WTC11 (cell line): ENCODE results near the gene GAPDHS. TPM values are rescaled to one million over a fixed set of nuclear protein-coding genes. Genes with fewer than 3 reads are reported as not detected.

Experiments used
- ATAC-seq: fragments of 200-7000 bp; cut with Tn5 transposase; 2 replicates; pipeline ENCODE4 v1.10.0; 2021; ENCODE audit warnings: mild to moderate bottlenecking, moderate library complexity
- CTCF ChIA-PET: fragments of 300-600 bp; sonication (Branson Sonifier 250); formaldehyde crosslinking; loops from one replicate; lab custom pipeline; 2021; ENCODE audit warnings: antibody characterized with exemption; lab: Charles Lee
- POLR2A ChIA-PET: fragments of 350-600 bp; sonication (Branson Sonifier 250); formaldehyde crosslinking; loops from one replicate; lab custom pipeline; 2021; ENCODE audit warnings: antibody characterized with exemption; lab: Charles Lee
- DNase-seq: peaks from one replicate; pipeline ENCODE4 v3.0.0; 2021; ENCODE audit warnings: low spot score
- H3K27ac Mint-ChIP-seq: 2 replicates; pipeline ENCODE4 v1.8.0; 2021; ENCODE audit warnings: mixed read lengths
- H3K27me3 Mint-ChIP-seq: 2 replicates; pipeline ENCODE4 v1.8.0; 2021; ENCODE audit warnings: low read depth, mild to moderate bottlenecking, moderate library complexity, mixed read lengths
- H3K36me3 Mint-ChIP-seq: 2 replicates; pipeline ENCODE4 v1.8.0; 2021; ENCODE audit warnings: mixed read lengths
- H3K4me1 Mint-ChIP-seq: 2 replicates; pipeline ENCODE4 v1.8.0; 2022; ENCODE audit warnings: mixed read lengths
- H3K4me3 Mint-ChIP-seq: 2 replicates; pipeline ENCODE4 v1.8.0; 2021; ENCODE audit warnings: mild to moderate bottlenecking, moderate library complexity, mixed read lengths
- H3K9me3 Mint-ChIP-seq: 2 replicates; pipeline ENCODE4 v1.8.0; 2021; ENCODE audit warnings: mixed read lengths
- HMGA2 ChIP-seq: fragments of 250-450 bp; sonication (Bioruptor Pico); IDR thresholded peaks from 2 replicates; pipeline ENCODE4 v1.4.0; 2021; ENCODE audit warnings: mild to moderate bottlenecking, moderate library complexity
- IRF2 ChIP-seq: sonication (generic); formaldehyde crosslinking; IDR thresholded peaks from 2 replicates; pipeline ENCODE4 v1.8.0; 2022; ENCODE audit warnings: low read depth, missing genetic modification reagents, borderline replicate concordance
- NFATC4 ChIP-seq: fragments of 250-450 bp; sonication (Bioruptor Pico); IDR thresholded peaks from 2 replicates; pipeline ENCODE4 v1.9.0; 2021; ENCODE audit warnings: mild to moderate bottlenecking
- SMAD4 ChIP-seq: sonication (generic); formaldehyde crosslinking; IDR thresholded peaks from 2 replicates; pipeline ENCODE4 v1.8.0; 2022; ENCODE audit warnings: mild to moderate bottlenecking, missing genetic modification reagents
- ZNF671 ChIP-seq: fragments of 250-450 bp; sonication (Bioruptor Pico); IDR thresholded peaks from 2 replicates; pipeline ENCODE4 v1.8.0; 2021; ENCODE audit warnings: mild to moderate bottlenecking
- total RNA-seq: library from RNA; stranded (reverse); gene quantifications from 3 replicates; pipeline ENCODE4 v1.2.3, GENCODE V29; 2021
- TF ChIP-seq, protein P1 (sequence below): sonication (generic); formaldehyde crosslinking; IDR thresholded peaks from 2 replicates; pipeline ENCODE4 v1.8.1; 2022; ENCODE audit warnings: missing genetic modification reagents, borderline replicate concordance
- TF ChIP-seq, protein P2 (sequence below): fragments of 200-600 bp; IDR thresholded peaks from 2 replicates; pipeline ENCODE4 v1.8.0; 2022; ENCODE audit warnings: antibody characterized with exemption
- TF ChIP-seq, protein P3 (sequence below): sonication (generic); formaldehyde crosslinking; IDR thresholded peaks from 2 replicates; pipeline ENCODE4 v1.8.1; 2022; ENCODE audit warnings: low read depth, missing genetic modification reagents, borderline replicate concordance
- TF ChIP-seq, protein P4 (sequence below): sonication (generic); formaldehyde crosslinking; IDR thresholded peaks from 2 replicates; pipeline ENCODE4 v1.8.0; 2022; ENCODE audit warnings: missing genetic modification reagents
- TF ChIP-seq, protein P5 (sequence below): sonication (generic); formaldehyde crosslinking; conservative IDR thresholded peaks from 2 replicates; pipeline ENCODE4 v1.8.1; 2023; ENCODE audit warnings: mild to moderate bottlenecking, low read depth, missing genetic modification reagents, moderate library complexity
- TF ChIP-seq, protein P6 (sequence below): sonication (generic); formaldehyde crosslinking; IDR thresholded peaks from 2 replicates; pipeline ENCODE4 v1.8.0; 2023; ENCODE audit warnings: missing genetic modification reagents, mild to moderate bottlenecking, borderline replicate concordance
- TF ChIP-seq, protein P7 (sequence below): sonication (generic); formaldehyde crosslinking; IDR thresholded peaks from 2 replicates; pipeline ENCODE4 v1.8.0; 2022; ENCODE audit warnings: mild to moderate bottlenecking, missing genetic modification reagents

The GAPDHS gene
- total RNA-seq, 1 experiment from 2014 or later, result 0.20 TPM

DNA sequence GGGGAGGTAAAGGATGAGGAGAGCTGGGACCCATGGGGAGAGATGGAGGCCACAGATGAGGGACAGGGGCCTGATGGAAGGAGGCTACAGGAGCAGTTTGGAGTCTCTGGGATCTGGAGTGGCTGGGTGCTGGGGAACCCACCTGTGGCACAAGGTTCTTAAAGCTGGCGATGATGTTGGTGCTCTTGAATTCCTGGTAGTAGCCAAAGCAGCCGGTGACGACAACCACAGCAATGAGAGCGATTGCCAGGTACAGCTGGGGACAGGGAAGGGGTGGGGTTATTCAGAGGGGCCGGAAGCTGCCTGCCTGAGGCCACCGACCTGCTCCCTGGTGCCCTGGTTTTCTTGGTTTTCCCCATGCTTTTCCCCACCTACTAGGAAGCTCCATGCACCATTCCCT is 27.4 kb downstream of the GAPDHS start (continued):
- TF ChIP-seq, protein P1, sequence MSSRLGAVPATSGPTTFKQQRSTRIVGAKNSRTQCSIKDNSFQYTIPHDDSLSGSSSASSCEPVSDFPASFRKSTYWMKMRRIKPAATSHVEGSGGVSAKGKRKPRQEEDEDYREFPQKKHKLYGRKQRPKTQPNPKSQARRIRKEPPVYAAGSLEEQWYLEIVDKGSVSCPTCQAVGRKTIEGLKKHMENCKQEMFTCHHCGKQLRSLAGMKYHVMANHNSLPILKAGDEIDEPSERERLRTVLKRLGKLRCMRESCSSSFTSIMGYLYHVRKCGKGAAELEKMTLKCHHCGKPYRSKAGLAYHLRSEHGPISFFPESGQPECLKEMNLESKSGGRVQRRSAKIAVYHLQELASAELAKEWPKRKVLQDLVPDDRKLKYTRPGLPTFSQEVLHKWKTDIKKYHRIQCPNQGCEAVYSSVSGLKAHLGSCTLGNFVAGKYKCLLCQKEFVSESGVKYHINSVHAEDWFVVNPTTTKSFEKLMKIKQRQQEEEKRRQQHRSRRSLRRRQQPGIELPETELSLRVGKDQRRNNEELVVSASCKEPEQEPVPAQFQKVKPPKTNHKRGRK (CRISPR knock-in tag), result no peak

DNA sequence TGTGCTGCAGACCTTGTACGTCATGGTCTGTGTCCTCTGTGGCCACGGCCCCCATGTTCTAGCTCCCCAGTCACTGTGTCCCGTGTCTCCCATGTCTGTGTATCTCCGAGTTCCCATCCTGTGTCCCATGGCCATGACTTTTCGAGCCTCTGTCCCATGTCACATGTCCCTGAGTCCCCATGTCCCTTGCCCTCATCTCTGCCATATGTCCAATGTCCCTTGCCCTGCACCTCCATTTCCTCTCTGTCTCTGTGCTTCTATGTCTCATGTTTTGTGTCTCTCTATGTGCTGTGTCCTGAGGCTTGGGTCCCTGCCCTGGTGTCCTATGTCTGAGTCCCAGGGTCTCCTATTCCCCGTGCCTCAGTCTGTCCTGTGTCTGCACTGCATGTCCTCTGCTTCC is 28.2 kb downstream of the GAPDHS start:
- Mint-ChIP-seq H3K9me3 (no peaks in the 10 kb centered on the region), H3K27me3 (peaks cover 46% of the 10 kb centered on the region), H3K27ac (no peak overlapping the region), H3K4me1 (peaks cover 7% of the 10 kb centered on the region), H3K36me3 (no peaks in the 10 kb centered on the region), H3K4me3 (no peak overlapping the region)
- ATAC-seq (no peak), DNase-seq (no peak)
- ChIA-PET CTCF (no interaction called here), POLR2A (no interaction called here)
- TF ChIP-seq, protein P2, sequence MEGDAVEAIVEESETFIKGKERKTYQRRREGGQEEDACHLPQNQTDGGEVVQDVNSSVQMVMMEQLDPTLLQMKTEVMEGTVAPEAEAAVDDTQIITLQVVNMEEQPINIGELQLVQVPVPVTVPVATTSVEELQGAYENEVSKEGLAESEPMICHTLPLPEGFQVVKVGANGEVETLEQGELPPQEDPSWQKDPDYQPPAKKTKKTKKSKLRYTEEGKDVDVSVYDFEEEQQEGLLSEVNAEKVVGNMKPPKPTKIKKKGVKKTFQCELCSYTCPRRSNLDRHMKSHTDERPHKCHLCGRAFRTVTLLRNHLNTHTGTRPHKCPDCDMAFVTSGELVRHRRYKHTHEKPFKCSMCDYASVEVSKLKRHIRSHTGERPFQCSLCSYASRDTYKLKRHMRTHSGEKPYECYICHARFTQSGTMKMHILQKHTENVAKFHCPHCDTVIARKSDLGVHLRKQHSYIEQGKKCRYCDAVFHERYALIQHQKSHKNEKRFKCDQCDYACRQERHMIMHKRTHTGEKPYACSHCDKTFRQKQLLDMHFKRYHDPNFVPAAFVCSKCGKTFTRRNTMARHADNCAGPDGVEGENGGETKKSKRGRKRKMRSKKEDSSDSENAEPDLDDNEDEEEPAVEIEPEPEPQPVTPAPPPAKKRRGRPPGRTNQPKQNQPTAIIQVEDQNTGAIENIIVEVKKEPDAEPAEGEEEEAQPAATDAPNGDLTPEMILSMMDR, result no peak
- TF ChIP-seq, protein P3, sequence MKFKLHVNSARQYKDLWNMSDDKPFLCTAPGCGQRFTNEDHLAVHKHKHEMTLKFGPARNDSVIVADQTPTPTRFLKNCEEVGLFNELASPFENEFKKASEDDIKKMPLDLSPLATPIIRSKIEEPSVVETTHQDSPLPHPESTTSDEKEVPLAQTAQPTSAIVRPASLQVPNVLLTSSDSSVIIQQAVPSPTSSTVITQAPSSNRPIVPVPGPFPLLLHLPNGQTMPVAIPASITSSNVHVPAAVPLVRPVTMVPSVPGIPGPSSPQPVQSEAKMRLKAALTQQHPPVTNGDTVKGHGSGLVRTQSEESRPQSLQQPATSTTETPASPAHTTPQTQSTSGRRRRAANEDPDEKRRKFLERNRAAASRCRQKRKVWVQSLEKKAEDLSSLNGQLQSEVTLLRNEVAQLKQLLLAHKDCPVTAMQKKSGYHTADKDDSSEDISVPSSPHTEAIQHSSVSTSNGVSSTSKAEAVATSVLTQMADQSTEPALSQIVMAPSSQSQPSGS (CRISPR knock-in tag), result no peak
- no peak for TF ChIP-seq IRF2 (CRISPR knock-in tag)
- TF ChIP-seq, protein P4, sequence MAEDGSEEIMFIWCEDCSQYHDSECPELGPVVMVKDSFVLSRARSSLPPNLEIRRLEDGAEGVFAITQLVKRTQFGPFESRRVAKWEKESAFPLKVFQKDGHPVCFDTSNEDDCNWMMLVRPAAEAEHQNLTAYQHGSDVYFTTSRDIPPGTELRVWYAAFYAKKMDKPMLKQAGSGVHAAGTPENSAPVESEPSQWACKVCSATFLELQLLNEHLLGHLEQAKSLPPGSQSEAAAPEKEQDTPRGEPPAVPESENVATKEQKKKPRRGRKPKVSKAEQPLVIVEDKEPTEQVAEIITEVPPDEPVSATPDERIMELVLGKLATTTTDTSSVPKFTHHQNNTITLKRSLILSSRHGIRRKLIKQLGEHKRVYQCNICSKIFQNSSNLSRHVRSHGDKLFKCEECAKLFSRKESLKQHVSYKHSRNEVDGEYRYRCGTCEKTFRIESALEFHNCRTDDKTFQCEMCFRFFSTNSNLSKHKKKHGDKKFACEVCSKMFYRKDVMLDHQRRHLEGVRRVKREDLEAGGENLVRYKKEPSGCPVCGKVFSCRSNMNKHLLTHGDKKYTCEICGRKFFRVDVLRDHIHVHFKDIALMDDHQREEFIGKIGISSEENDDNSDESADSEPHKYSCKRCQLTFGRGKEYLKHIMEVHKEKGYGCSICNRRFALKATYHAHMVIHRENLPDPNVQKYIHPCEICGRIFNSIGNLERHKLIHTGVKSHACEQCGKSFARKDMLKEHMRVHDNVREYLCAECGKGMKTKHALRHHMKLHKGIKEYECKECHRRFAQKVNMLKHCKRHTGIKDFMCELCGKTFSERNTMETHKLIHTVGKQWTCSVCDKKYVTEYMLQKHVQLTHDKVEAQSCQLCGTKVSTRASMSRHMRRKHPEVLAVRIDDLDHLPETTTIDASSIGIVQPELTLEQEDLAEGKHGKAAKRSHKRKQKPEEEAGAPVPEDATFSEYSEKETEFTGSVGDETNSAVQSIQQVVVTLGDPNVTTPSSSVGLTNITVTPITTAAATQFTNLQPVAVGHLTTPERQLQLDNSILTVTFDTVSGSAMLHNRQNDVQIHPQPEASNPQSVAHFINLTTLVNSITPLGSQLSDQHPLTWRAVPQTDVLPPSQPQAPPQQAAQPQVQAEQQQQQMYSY, result no peak
- TF ChIP-seq, protein P5, sequence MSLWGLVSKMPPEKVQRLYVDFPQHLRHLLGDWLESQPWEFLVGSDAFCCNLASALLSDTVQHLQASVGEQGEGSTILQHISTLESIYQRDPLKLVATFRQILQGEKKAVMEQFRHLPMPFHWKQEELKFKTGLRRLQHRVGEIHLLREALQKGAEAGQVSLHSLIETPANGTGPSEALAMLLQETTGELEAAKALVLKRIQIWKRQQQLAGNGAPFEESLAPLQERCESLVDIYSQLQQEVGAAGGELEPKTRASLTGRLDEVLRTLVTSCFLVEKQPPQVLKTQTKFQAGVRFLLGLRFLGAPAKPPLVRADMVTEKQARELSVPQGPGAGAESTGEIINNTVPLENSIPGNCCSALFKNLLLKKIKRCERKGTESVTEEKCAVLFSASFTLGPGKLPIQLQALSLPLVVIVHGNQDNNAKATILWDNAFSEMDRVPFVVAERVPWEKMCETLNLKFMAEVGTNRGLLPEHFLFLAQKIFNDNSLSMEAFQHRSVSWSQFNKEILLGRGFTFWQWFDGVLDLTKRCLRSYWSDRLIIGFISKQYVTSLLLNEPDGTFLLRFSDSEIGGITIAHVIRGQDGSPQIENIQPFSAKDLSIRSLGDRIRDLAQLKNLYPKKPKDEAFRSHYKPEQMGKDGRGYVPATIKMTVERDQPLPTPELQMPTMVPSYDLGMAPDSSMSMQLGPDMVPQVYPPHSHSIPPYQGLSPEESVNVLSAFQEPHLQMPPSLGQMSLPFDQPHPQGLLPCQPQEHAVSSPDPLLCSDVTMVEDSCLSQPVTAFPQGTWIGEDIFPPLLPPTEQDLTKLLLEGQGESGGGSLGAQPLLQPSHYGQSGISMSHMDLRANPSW (CRISPR knock-in tag), result no peak
- TF ChIP-seq HMGA2 (CRISPR knock-in tag), result no peak
- TF ChIP-seq SMAD4, result no peak
- TF ChIP-seq, protein P6, sequence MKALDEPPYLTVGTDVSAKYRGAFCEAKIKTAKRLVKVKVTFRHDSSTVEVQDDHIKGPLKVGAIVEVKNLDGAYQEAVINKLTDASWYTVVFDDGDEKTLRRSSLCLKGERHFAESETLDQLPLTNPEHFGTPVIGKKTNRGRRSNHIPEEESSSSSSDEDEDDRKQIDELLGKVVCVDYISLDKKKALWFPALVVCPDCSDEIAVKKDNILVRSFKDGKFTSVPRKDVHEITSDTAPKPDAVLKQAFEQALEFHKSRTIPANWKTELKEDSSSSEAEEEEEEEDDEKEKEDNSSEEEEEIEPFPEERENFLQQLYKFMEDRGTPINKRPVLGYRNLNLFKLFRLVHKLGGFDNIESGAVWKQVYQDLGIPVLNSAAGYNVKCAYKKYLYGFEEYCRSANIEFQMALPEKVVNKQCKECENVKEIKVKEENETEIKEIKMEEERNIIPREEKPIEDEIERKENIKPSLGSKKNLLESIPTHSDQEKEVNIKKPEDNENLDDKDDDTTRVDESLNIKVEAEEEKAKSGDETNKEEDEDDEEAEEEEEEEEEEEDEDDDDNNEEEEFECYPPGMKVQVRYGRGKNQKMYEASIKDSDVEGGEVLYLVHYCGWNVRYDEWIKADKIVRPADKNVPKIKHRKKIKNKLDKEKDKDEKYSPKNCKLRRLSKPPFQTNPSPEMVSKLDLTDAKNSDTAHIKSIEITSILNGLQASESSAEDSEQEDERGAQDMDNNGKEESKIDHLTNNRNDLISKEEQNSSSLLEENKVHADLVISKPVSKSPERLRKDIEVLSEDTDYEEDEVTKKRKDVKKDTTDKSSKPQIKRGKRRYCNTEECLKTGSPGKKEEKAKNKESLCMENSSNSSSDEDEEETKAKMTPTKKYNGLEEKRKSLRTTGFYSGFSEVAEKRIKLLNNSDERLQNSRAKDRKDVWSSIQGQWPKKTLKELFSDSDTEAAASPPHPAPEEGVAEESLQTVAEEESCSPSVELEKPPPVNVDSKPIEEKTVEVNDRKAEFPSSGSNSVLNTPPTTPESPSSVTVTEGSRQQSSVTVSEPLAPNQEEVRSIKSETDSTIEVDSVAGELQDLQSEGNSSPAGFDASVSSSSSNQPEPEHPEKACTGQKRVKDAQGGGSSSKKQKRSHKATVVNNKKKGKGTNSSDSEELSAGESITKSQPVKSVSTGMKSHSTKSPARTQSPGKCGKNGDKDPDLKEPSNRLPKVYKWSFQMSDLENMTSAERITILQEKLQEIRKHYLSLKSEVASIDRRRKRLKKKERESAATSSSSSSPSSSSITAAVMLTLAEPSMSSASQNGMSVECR, result no peak
- TF ChIP-seq ZNF671 (CRISPR knock-in tag), result no peak
- TF ChIP-seq NFATC4 (CRISPR knock-in tag), result no peak
- TF ChIP-seq, protein P7, sequence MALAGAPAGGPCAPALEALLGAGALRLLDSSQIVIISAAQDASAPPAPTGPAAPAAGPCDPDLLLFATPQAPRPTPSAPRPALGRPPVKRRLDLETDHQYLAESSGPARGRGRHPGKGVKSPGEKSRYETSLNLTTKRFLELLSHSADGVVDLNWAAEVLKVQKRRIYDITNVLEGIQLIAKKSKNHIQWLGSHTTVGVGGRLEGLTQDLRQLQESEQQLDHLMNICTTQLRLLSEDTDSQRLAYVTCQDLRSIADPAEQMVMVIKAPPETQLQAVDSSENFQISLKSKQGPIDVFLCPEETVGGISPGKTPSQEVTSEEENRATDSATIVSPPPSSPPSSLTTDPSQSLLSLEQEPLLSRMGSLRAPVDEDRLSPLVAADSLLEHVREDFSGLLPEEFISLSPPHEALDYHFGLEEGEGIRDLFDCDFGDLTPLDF (CRISPR knock-in tag), result no peak
